Lower leg skin (tissue), 3 donors: ENCODE results near the gene JAKMIP2.

Source experiments
- POLR2A ChIP-seq, 2 donors: fragments of 450-650 bp; IDR thresholded peaks; one replicate each; pipeline ENCODE4 v1.6.1; 2016 to 2017; ENCODE audit warnings: antibody characterized with exemption in 2 of 2, mild to moderate bottlenecking in 1 of 2, moderate library complexity in 1 of 2
- TF ChIP-seq, protein P1 (sequence below), 3 donors: fragments of 450-650 bp; IDR thresholded peaks; one replicate each; pipeline ENCODE4 v1.5.1; 2016; ENCODE audit warnings: antibody characterized with exemption in 3 of 3, mild to moderate bottlenecking in 3 of 3, moderate library complexity in 2 of 3

DNA sequence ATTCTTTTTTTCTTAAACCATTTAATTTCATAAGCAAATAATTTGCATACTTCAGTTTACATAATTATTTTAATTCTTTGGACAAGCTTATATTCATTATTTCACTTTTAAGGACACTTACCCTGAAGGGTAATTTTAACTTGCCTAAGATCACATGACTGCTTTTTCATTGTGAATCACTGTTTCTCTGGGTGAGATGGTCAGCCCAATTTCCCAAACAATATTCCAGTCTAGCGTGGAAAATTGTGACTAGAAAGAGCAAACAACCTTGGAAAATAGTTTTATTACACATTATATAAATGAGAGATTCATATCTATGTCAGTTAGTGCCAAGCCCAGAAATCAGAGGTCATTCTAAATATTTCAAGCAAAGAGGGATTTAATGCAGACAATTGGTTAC is 21.4 kb upstream of the JAKMIP2 start:
- no peak for TF ChIP-seq POLR2A (IDR thresholded peaks at IDR 0.05)
- TF ChIP-seq, protein P1, sequence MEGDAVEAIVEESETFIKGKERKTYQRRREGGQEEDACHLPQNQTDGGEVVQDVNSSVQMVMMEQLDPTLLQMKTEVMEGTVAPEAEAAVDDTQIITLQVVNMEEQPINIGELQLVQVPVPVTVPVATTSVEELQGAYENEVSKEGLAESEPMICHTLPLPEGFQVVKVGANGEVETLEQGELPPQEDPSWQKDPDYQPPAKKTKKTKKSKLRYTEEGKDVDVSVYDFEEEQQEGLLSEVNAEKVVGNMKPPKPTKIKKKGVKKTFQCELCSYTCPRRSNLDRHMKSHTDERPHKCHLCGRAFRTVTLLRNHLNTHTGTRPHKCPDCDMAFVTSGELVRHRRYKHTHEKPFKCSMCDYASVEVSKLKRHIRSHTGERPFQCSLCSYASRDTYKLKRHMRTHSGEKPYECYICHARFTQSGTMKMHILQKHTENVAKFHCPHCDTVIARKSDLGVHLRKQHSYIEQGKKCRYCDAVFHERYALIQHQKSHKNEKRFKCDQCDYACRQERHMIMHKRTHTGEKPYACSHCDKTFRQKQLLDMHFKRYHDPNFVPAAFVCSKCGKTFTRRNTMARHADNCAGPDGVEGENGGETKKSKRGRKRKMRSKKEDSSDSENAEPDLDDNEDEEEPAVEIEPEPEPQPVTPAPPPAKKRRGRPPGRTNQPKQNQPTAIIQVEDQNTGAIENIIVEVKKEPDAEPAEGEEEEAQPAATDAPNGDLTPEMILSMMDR (IDR thresholded peaks at IDR 0.05), result no peak
